Measurements from ENCODE around the gene PDF.

- TF ChIP-seq CTCF (IDR thresholded peaks at IDR 0.05) (no peak), POLR2A (IDR thresholded peaks at IDR 0.05) (no peak)
Observed at GRCh38 chr16:69277413-69277812, 53.0 kb downstream of the PDF start.

Data from Peyer's patch (tissue), 4 donors.